ENCODE results near the gene FBXO46.

FBXO46 gene

DNA sequence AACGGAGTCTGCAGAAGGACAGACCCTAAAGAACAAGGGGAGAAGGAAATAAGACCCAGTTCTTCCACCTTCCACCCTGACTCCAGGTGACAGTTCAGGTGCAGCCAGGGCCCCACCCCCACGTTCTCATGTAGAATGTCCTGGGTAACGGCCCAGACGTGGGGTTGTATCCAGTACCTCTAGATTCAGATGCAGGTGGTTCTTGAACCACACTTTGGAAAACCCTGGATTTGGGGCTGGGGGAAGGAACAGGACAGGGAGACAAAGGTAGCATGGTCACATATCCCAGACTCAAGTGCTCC, 49.4 kb upstream of the FBXO46 start (continued):
- TF ChIP-seq KLF10 (tag by site-specific recombination; IDR thresholded peaks at IDR 0.05): no peak
- no peak for TF ChIP-seq ZNF132 (tag by site-specific recombination; IDR thresholded peaks at IDR 0.05; ENCODE audit: borderline replicate concordance)
- TF ChIP-seq ZNF239 (tag by site-specific recombination; IDR thresholded peaks at IDR 0.05): no peak
- no peak for TF ChIP-seq SCRT2 (tag by site-specific recombination; IDR thresholded peaks at IDR 0.05)
- no peak for TF ChIP-seq HOXC10 (CRISPR knock-in tag; IDR thresholded peaks at IDR 0.05)
- TF ChIP-seq ZNF121 (tag by site-specific recombination; IDR thresholded peaks at IDR 0.05): no peak
- no peak for TF ChIP-seq ZNF621 (tag by site-specific recombination; IDR thresholded peaks at IDR 0.05)
- TF ChIP-seq IKZF3 (tag by site-specific recombination; IDR thresholded peaks at IDR 0.05): no peak
- TF ChIP-seq, protein P1, sequence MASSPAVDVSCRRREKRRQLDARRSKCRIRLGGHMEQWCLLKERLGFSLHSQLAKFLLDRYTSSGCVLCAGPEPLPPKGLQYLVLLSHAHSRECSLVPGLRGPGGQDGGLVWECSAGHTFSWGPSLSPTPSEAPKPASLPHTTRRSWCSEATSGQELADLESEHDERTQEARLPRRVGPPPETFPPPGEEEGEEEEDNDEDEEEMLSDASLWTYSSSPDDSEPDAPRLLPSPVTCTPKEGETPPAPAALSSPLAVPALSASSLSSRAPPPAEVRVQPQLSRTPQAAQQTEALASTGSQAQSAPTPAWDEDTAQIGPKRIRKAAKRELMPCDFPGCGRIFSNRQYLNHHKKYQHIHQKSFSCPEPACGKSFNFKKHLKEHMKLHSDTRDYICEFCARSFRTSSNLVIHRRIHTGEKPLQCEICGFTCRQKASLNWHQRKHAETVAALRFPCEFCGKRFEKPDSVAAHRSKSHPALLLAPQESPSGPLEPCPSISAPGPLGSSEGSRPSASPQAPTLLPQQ (tag by site-specific recombination; IDR thresholded peaks at IDR 0.05): no peak

DNA sequence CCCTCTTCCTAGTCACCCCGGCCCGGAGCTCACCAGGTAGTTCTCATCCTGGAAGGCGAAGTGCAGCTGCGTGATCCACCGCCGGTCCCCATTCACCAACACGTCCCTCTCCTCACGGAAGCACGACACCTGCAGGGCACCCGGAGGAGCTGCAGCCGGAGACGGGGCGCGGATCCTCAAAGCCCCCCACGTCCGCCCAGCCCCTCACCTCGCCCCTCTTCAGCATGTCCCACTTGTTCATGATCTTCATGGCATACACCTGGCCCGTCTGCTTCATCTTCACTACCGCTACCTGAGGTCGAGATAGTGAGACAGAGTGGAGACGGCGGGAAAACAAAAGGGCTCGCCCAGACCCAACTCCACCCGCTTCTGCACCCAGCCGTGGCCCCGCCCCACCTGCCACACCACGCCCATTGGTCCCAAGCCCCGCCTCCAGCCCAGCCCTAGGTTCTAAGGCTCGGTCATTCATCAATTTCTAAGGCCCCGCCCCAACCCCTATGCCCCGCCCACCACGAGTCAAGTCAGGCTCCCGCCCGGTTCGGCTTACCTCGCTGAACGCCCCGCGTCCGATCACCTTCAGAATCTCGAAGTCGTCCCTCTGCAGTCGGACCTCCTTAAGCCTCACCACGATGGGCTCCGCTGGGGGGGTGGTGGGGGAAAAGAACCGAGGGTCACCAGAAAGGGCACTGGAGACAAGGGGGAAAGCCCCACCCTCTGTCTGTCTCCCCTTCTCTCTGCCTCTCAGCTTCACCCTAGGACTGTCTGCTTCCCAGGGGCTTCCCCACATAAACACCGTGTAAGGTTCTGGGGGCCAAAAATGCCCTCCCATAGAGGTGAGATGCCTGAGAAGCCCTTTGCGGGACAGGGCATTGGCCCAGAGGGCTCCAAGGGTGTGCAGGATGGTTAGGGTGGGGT, 48.8 kb upstream of the FBXO46 start:
- no peak overlapping the region for H3K27ac ChIP-seq (ENCODE audit: extremely low read depth, low read depth, low read length)
- H3K9me3 ChIP-seq (ENCODE audit: control insufficient read depth, insufficient read depth, low read depth, low read length): no peaks in the 10 kb centered on the region
- ChIA-PET CTCF (interaction anchor here (0.7 to 2.0 kb wide), 2 partner anchors 20 to 37 kb away, joined by 3 to 6 read pairs; no protein-coding TSS in a partner anchor), POLR2A (interaction anchor here (1.1 to 1.5 kb wide), 2 partner anchors 10 to 87 kb away, joined by 3 to 23 read pairs; partner anchors contain the start of genes QPCTL and SIX5)
- H3K4me3 ChIP-seq (ENCODE audit: low read depth, low read length): no peak overlapping the region
- H3K4me1 ChIP-seq (ENCODE audit: control insufficient read depth, insufficient read depth, low read length): peaks cover 9% of the 10 kb centered on the region; the same call in 1 of the 2 replicates
- peaks cover 17 to 35% of the 10 kb centered on the region in 2 experiments; a peak in 2 of 3 replicates for H3K36me3 ChIP-seq (ENCODE audit: control insufficient read depth in 2 of 2, insufficient read depth in 1 of 2, low read length in 2 of 2)
- no peak for TF ChIP-seq ZNF777 (tag by site-specific recombination; IDR thresholded peaks at IDR 0.05; ENCODE audit: borderline replicate concordance)
- TF ChIP-seq, protein P2, sequence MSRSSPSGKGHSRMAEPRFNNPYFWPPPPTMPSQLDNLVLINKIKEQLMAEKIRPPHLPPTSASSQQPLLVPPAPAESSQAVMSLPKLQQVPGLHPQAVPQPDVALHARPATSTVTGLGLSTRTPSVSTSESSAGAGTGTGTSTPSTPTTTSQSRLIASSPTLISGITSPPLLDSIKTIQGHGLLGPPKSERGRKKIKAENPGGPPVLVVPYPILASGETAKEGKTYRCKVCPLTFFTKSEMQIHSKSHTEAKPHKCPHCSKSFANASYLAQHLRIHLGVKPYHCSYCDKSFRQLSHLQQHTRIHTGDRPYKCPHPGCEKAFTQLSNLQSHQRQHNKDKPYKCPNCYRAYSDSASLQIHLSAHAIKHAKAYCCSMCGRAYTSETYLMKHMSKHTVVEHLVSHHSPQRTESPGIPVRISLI (tag by site-specific recombination; IDR thresholded peaks at IDR 0.05): no peak
- no peak for TF ChIP-seq ZNF132 (tag by site-specific recombination; IDR thresholded peaks at IDR 0.05; ENCODE audit: borderline replicate concordance)
- TF ChIP-seq, protein P3, sequence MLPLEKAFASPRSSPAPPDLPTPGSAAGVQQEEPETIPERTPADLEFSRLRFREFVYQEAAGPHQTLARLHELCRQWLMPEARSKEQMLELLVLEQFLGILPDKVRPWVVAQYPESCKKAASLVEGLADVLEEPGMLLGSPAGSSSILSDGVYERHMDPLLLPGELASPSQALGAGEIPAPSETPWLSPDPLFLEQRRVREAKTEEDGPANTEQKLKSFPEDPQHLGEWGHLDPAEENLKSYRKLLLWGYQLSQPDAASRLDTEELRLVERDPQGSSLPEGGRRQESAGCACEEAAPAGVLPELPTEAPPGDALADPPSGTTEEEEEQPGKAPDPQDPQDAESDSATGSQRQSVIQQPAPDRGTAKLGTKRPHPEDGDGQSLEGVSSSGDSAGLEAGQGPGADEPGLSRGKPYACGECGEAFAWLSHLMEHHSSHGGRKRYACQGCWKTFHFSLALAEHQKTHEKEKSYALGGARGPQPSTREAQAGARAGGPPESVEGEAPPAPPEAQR (tag by site-specific recombination; IDR thresholded peaks at IDR 0.05): no peak
- no peak for TF ChIP-seq ZNF610 (tag by site-specific recombination; IDR thresholded peaks at IDR 0.05; ENCODE audit: borderline replicate concordance)
- no peak for TF ChIP-seq HOXD13 (CRISPR knock-in tag; IDR thresholded peaks at IDR 0.05; ENCODE audit: borderline replicate concordance)
- TF ChIP-seq, protein P4, sequence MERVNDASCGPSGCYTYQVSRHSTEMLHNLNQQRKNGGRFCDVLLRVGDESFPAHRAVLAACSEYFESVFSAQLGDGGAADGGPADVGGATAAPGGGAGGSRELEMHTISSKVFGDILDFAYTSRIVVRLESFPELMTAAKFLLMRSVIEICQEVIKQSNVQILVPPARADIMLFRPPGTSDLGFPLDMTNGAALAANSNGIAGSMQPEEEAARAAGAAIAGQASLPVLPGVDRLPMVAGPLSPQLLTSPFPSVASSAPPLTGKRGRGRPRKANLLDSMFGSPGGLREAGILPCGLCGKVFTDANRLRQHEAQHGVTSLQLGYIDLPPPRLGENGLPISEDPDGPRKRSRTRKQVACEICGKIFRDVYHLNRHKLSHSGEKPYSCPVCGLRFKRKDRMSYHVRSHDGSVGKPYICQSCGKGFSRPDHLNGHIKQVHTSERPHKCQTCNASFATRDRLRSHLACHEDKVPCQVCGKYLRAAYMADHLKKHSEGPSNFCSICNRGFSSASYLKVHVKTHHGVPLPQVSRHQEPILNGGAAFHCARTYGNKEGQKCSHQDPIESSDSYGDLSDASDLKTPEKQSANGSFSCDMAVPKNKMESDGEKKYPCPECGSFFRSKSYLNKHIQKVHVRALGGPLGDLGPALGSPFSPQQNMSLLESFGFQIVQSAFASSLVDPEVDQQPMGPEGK (tag by site-specific recombination; IDR thresholded peaks at IDR 0.05): peak; percentile 26; the same call in 1 of the 2 replicates
- TF ChIP-seq HOXC10 (CRISPR knock-in tag; IDR thresholded peaks at IDR 0.05): no peak
- TF ChIP-seq, protein P5, sequence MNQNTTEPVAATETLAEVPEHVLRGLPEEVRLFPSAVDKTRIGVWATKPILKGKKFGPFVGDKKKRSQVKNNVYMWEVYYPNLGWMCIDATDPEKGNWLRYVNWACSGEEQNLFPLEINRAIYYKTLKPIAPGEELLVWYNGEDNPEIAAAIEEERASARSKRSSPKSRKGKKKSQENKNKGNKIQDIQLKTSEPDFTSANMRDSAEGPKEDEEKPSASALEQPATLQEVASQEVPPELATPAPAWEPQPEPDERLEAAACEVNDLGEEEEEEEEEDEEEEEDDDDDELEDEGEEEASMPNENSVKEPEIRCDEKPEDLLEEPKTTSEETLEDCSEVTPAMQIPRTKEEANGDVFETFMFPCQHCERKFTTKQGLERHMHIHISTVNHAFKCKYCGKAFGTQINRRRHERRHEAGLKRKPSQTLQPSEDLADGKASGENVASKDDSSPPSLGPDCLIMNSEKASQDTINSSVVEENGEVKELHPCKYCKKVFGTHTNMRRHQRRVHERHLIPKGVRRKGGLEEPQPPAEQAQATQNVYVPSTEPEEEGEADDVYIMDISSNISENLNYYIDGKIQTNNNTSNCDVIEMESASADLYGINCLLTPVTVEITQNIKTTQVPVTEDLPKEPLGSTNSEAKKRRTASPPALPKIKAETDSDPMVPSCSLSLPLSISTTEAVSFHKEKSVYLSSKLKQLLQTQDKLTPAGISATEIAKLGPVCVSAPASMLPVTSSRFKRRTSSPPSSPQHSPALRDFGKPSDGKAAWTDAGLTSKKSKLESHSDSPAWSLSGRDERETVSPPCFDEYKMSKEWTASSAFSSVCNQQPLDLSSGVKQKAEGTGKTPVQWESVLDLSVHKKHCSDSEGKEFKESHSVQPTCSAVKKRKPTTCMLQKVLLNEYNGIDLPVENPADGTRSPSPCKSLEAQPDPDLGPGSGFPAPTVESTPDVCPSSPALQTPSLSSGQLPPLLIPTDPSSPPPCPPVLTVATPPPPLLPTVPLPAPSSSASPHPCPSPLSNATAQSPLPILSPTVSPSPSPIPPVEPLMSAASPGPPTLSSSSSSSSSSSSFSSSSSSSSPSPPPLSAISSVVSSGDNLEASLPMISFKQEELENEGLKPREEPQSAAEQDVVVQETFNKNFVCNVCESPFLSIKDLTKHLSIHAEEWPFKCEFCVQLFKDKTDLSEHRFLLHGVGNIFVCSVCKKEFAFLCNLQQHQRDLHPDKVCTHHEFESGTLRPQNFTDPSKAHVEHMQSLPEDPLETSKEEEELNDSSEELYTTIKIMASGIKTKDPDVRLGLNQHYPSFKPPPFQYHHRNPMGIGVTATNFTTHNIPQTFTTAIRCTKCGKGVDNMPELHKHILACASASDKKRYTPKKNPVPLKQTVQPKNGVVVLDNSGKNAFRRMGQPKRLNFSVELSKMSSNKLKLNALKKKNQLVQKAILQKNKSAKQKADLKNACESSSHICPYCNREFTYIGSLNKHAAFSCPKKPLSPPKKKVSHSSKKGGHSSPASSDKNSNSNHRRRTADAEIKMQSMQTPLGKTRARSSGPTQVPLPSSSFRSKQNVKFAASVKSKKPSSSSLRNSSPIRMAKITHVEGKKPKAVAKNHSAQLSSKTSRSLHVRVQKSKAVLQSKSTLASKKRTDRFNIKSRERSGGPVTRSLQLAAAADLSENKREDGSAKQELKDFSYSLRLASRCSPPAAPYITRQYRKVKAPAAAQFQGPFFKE (tag by site-specific recombination; IDR thresholded peaks at IDR 0.05; ENCODE audit: borderline replicate concordance): no peak
- TF ChIP-seq, protein P6, sequence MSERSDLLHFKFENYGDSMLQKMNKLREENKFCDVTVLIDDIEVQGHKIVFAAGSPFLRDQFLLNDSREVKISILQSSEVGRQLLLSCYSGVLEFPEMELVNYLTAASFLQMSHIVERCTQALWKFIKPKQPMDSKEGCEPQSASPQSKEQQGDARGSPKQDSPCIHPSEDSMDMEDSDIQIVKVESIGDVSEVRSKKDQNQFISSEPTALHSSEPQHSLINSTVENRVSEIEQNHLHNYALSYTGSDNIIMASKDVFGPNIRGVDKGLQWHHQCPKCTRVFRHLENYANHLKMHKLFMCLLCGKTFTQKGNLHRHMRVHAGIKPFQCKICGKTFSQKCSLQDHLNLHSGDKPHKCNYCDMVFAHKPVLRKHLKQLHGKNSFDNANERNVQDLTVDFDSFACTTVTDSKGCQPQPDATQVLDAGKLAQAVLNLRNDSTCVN (tag by site-specific recombination; optimal IDR thresholded peaks at IDR 0.05): no peak
- TF ChIP-seq ZNF169 (tag by site-specific recombination; IDR thresholded peaks at IDR 0.05): no peak
- TF ChIP-seq ZNF335 (tag by site-specific recombination; conservative IDR thresholded peaks at IDR 0.05): no peak
- TF ChIP-seq HOXA7 (CRISPR knock-in tag; IDR thresholded peaks at IDR 0.05; ENCODE audit: borderline replicate concordance): no peak
- no peak for TF ChIP-seq ZNF223 (tag by site-specific recombination; IDR thresholded peaks at IDR 0.05)

Measured in HEK293 (cell line).